ENCODE results near the gene IL26. TPM values are rescaled to one million over a fixed set of nuclear protein-coding genes. Genes with fewer than 3 reads are reported as not detected.

Gene IL26
- total and polyA plus RNA-seq, 9 donors: not detected

DNA sequence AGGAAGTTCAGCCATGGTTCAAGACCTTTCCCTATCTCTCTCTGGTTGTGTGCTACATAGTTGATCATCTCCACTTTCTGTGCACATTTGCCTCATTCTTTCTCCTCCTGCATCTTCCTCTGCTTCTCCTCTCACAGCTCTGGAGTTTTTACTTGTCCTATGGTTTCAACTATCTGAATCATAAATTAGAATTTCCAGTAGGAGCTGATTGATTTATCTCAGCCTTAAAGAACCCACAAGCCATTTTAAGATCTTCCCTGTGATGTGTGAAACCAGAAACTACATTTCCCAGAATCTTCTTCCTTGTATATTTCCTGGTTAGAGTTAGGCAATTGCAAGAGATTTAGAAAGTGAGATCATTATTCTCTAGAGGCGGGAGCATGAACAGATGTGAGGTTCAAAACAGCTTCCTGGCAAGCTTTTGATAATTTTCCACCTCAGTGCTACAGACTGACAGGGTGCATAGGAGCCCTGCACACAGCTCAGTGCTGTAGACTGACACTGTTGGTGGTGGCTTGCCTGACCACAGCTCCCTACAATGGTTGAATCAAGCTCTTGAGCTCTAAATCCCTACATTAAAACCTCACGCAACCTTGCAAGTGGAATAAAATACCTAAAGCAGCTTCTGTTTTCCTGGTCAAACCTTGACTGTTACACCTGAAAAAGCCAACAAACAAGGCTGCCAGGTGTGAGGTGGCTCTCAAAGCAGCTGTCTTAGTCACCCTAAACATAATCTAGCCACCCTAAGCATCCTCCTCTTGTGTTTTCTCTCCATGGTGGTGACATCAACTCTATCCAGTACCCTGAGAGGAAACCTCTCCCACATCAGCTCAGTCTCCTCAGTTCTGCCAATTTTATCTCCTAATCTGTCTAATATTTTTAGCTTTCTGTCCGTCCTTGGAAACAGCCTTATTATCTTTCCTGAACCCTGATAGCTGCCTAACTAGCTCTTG is 44.5 kb downstream of the IL26 start:
- 46 to 59% (median 54%) methylated on average over 3 of the region's 3 CpGs for WGBS, 3 donors
- DNase-seq: no peak
- H3K36me3 ChIP-seq: no peaks in the 10 kb centered on the region
- H3K9me3 ChIP-seq: no peaks in the 10 kb centered on the region
- no peak for TF ChIP-seq POLR2A (IDR thresholded peaks at IDR 0.05)
- no peak for TF ChIP-seq EP300 (IDR thresholded peaks at IDR 0.05)
- TF ChIP-seq, protein P1, sequence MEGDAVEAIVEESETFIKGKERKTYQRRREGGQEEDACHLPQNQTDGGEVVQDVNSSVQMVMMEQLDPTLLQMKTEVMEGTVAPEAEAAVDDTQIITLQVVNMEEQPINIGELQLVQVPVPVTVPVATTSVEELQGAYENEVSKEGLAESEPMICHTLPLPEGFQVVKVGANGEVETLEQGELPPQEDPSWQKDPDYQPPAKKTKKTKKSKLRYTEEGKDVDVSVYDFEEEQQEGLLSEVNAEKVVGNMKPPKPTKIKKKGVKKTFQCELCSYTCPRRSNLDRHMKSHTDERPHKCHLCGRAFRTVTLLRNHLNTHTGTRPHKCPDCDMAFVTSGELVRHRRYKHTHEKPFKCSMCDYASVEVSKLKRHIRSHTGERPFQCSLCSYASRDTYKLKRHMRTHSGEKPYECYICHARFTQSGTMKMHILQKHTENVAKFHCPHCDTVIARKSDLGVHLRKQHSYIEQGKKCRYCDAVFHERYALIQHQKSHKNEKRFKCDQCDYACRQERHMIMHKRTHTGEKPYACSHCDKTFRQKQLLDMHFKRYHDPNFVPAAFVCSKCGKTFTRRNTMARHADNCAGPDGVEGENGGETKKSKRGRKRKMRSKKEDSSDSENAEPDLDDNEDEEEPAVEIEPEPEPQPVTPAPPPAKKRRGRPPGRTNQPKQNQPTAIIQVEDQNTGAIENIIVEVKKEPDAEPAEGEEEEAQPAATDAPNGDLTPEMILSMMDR (IDR thresholded peaks at IDR 0.05): no peak
- no peaks in the 10 kb centered on the region for H3K4me1 ChIP-seq (ENCODE audit: insufficient read depth)
- no peaks in the 10 kb centered on the region for H3K27me3 ChIP-seq
- no peak overlapping the region for H3K27ac ChIP-seq
- intact Hi-C loops (cut with DNase I): no loop called here
- no peak overlapping the region for H3K4me3 ChIP-seq

DNA sequence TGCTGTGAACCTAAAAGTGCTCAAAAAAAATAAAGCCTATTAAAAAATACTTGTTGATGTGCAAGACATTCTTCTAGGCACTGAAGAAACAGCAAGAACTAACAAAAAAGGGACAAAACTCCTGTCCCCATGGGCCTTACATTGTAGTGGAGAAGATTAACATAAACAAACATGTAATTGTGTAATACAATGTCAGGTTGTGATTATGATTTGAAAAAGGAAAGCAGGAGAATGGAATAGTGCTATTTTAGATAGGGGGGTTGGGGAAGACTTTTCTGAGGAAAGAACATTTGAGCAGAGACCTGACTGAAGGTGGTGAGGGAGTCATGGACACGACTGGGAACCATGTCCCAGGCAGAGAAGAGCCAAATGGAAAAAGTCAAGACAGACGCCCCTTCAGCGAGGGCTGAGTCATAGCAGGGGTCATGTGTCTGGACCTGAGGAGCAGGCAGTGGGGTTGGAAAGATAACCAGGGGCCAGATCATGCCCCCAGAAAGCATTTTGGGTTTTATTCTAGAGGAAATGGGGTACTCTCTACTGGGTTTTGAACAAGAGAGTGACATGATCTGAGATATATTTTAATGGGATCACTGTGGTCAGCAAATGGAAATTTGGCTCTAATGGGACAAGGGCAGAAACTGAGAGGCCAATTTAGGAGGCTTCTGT is 46.7 kb downstream of the IL26 start:
- Histone ChIP-seq H3K27me3 (no peaks in the 10 kb centered on the region), H3K4me1 (ENCODE audit: insufficient read depth) (no peaks in the 10 kb centered on the region), H3K4me3 (no peak overlapping the region), H3K36me3 (no peaks in the 10 kb centered on the region), H3K9me3 (no peaks in the 10 kb centered on the region), H3K27ac (no peak overlapping the region)
- DNase-seq: no peak
- WGBS, 3 donors: 58 to 73% (median 62%) methylated on average over 3 of the region's 3 CpGs
- TF ChIP-seq POLR2A (IDR thresholded peaks at IDR 0.05) (no peak), EP300 (IDR thresholded peaks at IDR 0.05) (no peak)
- TF ChIP-seq, protein P1 (IDR thresholded peaks at IDR 0.05): no peak
- intact Hi-C loops (cut with DNase I): no loop called here

DNA sequence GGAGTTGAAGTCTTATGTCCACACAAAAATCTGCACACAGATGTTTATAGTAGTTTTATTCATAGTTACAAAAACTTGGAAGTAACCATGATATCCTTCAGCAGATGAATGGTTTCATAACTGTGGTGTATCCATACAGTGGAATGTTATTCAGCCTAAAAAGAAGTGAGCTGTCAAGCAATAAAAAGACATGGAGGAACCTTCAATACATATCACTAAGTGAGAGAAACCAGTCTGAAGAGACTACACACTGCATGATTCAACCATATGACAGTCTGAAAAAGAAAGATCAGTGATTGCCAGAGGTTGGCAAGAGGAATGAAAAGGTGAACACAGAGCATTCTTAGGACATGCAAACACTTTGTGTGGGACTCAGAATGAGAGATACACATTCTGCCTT is 47.4 kb downstream of the IL26 start:
- TF ChIP-seq, protein P1 (IDR thresholded peaks at IDR 0.05): no peak
- TF ChIP-seq EP300 (IDR thresholded peaks at IDR 0.05) (no peak), POLR2A (IDR thresholded peaks at IDR 0.05) (no peak)
- Histone ChIP-seq H3K9me3 (no peaks in the 10 kb centered on the region), H3K27me3 (no peaks in the 10 kb centered on the region), H3K36me3 (no peaks in the 10 kb centered on the region), H3K27ac (no peak overlapping the region), H3K4me1 (ENCODE audit: insufficient read depth) (no peaks in the 10 kb centered on the region), H3K4me3 (no peak overlapping the region)
- intact Hi-C loops (cut with DNase I): no loop called here
- DNase-seq: no peak

DNA sequence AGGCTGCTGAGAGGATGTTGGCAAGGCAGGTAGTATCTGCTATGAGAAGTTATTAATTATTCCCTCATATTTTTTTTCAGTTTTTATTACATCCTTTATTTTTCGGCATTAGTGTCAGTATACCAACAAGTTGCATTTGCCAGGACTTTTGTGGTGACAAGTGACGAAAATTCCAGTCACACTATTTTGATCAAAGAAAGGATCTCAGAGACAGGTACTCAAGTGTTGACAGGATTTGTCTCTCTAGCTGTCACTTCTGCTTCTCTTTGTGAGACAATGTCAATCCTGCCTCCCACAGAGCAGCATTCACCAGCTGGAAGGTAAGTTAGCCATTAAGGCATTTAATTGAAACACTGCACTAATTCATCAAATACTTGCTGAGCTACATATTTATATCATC is 48.0 kb downstream of the IL26 start:
- no peak for TF ChIP-seq EP300 (IDR thresholded peaks at IDR 0.05)
- no peak for TF ChIP-seq POLR2A (IDR thresholded peaks at IDR 0.05)
- TF ChIP-seq, protein P1 (IDR thresholded peaks at IDR 0.05): no peak
- WGBS, 3 donors: 72 to 82% (median 80%) methylated on average over 2 of the region's 2 CpGs
- DNase-seq: no peak

More for the DNA sequence above, 48.0 kb downstream of the IL26 start:
- Histone ChIP-seq H3K36me3 (no peaks in the 10 kb centered on the region), H3K27ac (no peak overlapping the region), H3K27me3 (no peaks in the 10 kb centered on the region), H3K4me3 (no peak overlapping the region), H3K4me1 (ENCODE audit: insufficient read depth) (no peaks in the 10 kb centered on the region), H3K9me3 (no peaks in the 10 kb centered on the region)
- intact Hi-C loops (cut with DNase I): no loop called here
